GM21825 (cell line): ENCODE measurements around the gene ALDH7A1.

Experiments used
- ATAC-seq: cut with Tn5 transposase; IDR thresholded peaks from one replicate; pipeline ENCODE4 v1.9.1; 2021; ENCODE audit warnings: mild to moderate bottlenecking, moderate library complexity; ENCODE audit not compliant: unreplicated experiment

Gene ALDH7A1

DNA sequence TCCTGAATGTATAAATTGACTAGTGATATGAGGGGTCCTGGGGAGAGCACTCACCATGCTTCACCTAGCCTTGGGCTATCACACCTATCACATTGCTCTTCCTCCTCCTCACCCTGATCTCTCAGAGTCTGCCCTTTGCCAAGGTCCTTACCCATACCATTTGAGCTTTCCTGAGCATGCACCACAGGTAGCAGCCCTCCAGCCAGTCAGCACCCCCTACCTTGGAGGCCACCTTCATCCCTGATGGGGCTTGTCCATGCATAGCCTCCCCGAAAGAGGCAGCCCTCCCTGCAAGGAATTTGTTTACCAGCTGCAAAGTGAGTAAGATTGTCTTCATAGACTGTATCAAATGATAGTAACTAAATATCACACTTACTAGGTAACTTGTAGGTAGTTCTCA, 83.1 kb downstream of the ALDH7A1 start:
- ATAC-seq: no peak

DNA sequence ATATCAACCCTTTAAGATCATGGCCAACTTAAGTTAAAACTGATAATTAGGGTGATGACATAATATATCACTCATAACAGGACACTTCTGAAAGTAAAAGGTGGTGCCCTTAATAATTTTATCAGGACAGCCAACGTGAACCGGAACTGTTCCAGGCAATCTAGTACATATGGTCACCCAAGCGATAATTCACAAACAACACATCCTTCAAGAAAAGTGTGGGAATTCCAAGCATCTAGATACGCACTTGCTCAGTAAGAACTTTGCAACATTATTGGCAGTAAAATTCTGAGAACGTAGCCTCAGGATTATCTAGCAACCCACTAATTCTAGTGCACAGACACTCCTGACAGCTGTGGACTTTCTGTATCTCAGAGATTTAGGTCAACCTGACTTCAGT, 85.7 kb downstream of the ALDH7A1 start:
- ATAC-seq: no peak

DNA sequence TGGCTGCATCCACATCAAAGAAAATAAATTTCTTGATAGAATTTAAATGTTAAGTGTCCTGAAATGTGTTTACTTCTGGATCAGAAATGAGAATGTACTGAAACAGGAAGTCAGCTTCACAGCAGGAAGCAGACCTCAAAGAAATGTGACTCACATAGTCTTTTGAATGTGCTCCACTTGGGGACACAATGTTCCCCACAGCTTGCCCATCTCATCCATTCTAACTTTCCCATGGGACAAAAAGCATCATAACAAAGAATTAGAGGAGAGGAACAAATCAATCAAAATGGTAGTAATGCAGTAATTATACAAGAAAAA, 86.1 kb downstream of the ALDH7A1 start:
- no peak for ATAC-seq

DNA sequence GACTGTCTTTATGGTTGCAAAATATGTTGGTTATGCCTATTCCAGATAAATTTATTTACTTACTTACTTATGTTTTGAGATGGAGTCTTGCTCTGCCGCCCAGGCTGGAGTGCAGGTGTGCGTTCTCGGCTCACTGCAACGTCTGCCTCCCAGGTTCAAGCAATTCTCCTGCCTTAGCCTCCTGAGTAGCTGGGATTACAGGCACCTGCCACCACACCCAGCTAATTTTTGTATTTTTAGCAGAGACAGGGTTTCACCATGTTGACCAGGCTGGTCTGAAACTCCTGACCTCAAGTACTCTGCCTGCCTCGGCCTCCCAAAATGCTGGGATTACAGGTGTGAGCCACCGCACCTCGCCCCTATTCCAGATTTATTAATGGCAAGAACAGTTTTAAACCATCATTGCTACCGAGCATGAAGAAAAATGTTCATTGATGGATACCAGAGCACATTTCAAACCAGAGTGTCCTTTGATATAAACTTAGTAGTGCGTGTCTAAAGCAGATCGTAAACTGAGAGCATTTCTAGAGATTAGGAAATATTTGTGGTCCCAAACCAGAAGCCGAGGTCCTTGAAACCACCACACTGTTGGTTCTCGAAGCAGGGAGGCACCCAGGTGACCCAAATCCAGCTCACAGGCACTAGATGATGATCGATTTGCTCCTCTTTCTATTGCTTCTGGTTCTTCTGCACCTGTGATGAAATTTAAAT, 86.6 kb downstream of the ALDH7A1 start:
- ATAC-seq: no peak

DNA sequence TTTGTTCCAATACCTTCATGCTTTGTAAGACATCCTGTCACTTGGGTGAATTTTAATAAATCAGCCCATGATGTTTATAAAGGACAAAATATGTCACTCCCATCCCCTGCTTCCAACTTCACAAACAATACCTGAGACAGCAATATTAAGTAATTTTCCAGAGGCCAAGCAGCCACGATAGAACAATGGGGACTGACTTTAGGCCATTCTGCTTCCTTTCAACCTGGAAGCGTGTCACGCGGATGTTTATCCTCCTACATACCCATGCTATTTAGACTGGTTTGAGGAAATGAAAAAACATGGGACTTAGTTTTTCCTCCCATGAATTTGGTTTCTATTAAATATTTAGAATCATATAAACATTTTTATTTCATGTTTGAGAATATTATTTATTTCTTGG, 88.9 kb downstream of the ALDH7A1 start:
- ATAC-seq: no peak

DNA sequence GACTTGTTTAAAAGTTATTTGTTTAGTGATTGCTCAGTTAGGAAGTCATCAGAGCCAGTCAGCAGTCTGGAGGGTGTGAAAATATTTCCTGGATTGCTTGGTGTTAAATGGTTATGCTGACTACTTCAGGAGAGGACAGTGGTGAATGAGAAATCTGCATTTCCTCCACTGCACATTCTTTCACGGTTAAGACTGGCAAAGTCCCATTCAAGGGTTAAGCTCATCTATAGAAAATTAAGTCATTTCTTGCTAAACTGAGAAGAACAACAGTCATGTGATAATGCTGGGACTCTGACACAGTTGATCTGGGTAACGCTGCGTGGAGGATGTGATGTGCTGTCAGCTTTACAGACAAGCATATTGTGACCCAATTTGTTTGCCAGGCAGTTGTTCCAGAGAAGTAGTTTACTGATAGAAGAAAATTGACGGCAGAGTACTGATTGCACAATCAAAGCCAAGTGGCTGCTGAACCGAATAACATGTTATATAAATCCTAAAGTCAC, 91.4 kb downstream of the ALDH7A1 start:
- no peak for ATAC-seq

DNA sequence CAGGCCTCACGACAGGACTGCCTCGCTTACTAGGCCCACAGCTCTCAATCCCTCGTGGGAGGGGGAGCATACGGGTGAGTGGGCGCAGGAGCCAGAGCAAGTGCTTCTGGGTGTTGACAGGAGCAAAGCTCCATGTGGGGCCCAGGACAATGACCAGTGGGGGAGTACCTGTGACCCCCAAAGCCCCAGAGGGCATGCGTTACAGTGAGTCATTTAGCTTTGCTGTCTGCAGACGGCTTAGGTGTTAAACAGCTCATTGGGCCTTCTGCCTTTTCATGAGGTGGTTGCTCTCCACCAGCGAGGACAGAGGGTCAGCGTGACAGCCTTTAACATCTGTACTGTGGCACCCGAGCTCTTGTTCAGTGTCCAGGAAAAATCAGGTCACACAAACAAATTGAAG, 93.6 kb downstream of the ALDH7A1 start:
- no peak for ATAC-seq

DNA sequence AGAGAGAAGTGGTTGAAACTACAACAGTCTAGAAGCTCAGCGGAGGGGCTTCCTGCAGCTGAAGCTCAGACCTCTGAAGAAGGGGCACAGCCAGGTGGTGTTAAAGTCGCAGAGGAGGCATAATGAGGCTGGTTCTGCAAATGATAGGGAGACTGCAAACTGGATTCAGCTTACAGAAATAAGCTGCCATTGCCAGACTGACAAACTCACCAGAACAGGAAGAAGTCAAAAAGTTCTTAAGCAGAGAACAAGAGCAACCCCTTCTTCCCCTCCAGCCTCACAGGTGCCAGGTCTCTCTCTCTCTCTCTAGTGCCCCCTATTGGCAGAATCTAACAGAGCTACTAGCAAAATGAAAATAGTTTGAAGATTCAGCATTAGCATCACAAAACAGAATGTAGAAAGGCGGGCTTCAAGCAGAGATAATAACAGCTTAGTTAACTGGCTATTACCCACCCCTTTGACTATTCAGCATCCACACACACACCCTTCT, 95.1 kb downstream of the ALDH7A1 start:
- ATAC-seq: peak; percentile 58

DNA sequence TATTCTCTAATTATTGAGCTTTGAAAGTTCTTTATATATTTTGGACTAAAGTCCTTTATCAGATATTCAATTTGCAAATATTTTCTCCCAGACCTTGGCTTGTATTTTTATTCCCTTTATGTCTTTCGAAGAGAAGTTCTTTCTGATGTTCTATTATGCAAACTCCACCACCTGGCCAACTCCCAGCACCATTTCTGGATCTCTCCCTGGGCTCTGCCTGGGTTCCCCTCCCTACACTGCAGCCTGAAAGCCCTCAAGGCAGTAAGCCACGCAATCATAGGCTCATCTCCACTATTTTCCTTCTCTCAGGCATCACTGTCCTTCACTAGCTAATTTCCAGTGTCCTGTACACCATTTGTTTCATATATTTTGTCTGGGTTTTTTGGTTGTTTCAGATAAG, 95.7 kb downstream of the ALDH7A1 start:
- ATAC-seq: no peak

DNA sequence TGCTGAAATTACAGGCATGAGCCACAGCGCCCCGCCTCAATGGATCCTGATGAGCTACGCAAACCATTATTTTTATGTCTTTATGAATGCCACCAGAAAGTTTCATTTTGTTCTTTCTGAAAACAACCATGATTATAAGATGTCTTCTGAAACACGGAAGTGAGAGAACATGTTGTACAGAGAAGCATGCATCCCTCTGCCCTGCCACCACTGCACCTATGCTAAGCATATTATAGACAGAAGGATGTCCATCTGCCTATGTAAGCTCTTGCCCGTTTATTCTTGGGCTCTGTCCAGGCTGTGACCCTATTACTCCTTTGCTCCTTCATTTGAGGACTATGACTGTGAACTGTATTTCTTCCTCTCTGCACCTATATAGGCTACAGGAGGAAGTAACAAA, 97.5 kb downstream of the ALDH7A1 start:
- ATAC-seq: no peak

DNA sequence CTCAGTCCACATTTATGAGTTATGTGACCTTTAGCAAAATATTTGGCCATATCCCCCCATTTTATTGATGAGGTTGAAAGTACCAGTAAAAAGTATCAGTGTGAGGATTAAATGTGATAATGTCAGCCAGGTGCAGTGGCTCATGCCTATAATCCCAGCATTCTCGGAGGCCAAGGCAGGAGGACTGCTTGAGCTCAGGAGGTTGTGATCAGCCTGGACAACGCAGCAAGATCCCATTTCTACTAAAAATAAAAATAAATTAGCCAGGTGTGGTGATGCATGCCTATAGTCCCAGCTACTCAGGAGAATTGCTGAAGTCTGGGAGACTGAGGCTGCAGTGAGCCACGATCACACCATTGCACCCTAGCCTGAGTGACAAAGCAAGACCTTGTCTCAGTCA, 100.6 kb downstream of the ALDH7A1 start:
- ATAC-seq: no peak

DNA sequence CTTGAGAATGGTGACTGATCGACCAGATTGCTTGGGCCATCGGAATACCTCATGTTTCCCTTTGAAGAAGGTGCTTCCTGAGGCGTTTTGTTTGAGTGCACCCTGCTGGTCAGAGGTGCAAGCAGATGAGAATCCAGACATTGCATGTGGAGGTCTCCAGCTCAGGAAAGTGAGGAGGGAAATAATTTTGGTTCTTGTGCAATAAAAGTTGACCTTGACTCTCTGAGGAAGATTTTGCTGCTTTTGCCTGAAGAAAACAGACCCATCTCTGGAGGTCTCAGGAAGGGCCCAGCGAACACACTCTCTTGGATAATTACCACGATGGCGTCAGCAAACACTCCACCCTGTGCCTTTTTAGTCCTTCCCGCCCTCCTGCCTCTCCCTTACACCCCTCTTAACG, 102.1 kb downstream of the ALDH7A1 start:
- no peak for ATAC-seq

DNA sequence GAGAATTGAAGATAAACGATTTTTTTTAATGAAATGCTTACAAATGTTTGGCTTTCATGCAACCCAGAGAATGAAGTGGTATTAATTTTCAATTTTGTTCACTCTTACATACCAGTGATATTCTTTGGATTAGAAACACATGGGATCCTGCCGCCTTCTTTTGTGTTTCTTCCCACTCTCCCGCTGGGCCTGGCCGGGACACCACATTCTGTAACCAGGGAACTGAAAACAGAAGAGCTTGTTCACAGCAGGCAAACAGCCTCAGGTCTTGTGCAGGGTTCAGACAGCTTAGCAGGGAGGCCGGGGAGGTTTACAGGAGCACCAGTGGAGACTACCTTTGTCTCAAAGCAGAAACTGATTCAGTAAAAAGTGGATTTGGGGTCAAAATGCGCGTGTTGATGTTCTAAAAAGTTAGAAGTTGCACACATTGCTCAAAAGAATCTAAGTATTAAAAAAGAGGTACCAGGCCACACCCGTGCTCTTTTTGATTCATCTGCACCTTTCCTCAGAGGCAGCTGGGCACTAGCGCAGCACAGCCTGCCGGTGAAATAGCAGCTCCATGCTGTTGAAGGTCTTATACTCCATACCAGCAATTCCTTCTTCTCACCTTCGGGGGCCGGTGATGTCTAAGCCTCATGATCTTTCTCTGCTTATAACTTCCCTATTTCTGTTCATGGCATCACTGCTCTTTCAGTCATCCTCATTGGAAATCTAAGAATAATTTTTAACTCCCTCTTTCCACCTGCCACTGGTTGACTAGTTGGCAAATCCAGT, 104.7 kb downstream of the ALDH7A1 start:
- no peak for ATAC-seq

DNA sequence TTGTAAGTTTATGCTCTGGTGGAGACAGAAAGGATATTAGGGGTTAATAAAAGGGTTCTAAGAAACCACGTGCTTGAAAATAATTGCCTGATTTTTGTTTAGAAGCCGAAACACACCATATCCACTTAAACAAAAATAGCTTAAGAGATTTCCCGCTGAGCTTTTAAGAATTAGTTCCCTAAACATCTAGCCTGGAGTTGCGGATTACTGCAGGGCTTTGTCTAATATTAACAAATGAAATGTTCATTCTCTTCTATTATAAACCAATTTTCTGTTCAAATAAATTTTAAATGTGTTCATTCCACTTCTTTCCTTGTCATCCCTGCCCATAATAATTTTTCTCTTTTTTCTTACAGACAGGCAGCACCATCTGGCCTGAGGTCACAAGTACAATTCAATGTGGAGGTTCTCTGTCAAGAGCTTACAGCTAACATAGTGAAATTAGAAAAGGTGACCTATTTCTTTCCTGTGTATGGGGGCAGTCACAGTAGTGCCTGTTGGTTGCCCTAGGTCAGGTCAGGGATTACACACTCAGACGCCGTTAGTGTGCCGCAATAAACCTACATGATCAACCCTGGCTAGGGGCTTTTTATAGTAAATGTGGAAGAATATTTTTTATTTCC, 106.5 kb downstream of the ALDH7A1 start:
- no peak for ATAC-seq

DNA sequence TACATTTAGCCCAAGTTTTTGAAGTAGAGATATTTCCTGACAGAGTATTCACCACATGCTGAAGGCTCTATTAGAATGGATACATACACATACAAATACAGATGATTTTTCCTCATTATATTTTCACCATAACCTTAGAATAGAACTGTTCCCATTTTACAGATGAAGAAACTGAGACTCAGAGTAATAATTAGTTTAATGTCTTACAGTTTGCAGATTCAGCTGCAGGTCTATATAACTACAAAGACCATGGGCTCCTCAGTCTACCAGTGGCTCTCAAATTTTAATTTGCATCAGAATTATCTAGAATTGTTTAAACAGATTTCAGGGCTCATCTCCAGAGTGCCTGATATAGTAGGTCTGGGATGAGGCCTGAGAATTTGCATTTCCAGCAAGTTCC, 107.4 kb downstream of the ALDH7A1 start:
- ATAC-seq: no peak

DNA sequence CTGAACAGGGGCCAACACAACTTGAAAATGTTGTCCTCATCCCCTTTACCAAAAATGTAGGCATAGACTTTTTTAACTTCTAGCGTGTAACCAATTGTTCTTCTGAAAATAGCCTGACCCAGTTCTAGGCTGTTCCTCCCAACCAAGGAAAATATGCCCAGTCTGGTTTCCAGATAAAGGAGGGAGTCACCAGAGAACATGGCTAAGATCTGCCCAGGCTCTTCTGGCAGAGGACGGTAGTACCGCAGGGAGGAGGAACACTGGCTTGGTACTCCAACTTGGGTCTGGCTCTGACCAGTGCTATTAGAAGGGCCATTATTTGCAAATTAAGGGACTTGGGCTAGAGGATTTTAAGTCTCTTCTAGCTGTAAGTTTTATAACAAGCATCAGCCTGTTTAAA, 108.7 kb downstream of the ALDH7A1 start:
- ATAC-seq: no peak

DNA sequence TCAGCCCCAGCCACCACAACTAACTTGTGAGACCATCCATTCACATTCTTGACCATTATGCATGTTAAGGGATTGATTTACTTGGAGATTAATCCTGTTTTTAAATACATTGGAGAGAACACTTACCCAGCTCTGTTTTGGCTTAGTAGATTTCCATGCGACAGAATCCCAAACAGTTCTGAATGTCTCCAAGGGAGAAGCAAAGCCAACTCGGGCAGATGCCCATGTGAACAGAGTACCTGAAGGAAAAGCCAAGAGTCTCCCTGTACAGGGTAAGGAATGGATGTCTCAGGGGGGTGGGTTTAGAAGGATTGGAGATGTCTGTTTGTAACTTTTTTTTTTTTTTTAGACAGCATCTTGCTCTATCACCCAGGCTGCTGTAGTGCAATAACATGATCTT, 110.8 kb downstream of the ALDH7A1 start:
- no peak for ATAC-seq

DNA sequence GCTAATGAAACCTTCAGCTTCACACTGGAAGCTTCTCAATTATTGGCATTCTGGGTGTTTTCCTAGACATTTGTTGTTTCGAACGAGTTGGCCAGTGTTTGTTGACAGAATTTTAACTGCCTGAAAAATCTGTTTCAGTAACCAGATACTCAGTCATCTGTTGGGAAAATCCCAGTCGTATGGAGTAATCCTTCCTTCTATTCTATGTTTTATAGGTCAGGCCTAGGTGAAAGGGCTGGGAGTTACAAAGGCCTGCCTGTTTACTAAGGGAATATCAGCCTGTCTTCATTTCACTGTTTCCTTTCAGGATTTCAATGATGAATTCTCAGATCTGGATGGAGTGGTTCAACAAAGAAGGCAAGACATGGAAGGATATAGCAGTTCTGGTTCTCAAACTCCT, 111.9 kb downstream of the ALDH7A1 start:
- ATAC-seq: no peak

DNA sequence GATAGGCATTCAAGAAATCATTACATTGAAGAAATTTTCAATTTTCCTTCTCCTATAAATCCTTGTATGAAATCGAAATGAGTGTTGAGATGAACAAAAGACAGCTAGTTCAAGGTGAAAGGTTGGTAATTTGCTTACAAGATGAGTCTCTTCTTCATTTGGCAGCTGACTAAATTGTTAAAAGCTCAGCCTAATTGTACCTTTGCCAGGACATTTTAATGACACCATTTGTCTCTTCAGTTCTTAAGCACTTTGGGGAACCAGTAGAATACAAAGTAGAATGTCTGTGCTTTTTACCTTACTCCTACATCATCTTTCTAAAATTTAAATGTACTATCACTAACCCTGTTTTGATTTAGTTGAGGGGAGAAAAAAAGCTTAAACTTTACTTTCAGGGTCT, 112.4 kb downstream of the ALDH7A1 start:
- ATAC-seq: no peak

DNA sequence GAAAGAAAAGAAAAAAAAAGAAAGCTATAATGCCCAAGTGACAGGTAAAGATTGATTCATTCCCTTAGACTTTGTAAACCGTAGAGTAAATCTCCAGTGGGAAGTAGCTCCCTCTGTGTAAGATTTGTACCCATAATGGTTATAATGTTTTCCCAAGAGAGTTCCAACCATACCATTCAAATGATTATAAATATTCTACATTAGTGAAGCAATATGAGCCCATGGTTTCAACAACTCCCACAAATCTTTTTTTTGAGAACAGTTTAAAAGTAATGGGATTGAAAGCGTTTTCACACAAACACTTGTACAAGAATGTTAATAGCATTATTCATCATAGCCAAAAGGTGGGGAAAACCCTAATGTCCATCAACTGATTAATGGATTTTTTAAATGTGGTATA, 113.8 kb downstream of the ALDH7A1 start:
- ATAC-seq: no peak
